K562 (cell line): ENCODE results near the gene WDR44. TPM values are rescaled to one million over a fixed set of nuclear protein-coding genes. Genes with fewer than 3 reads are reported as not detected.

Experiments
- ATAC-seq: fragments of 200-7000 bp; cut with Tn5 transposase; 3 replicates; pipeline ENCODE4 v1.9.1; 2020; ENCODE audit warnings: moderate library complexity
- BruUV-seq: library from RNA; stranded (reverse); fragments of 400-500 nt; replicated peaks from 2 replicates; lab custom pipeline; 2021; lab: Mats Ljungman, UMichigan
- CTCF ChIA-PET: fragments of 300-600 bp; formaldehyde crosslinking; extraction: SDS; loops from one replicate; lab custom pipeline; 2021; ENCODE audit warnings: low intra/inter-chr PET ratio; lab: Yijun Ruan, JAX
- POLR2A ChIA-PET: fragments of 300-600, 350-650 bp; sonication (Branson Sonifier 250); formaldehyde crosslinking; extraction: SDS; loops from one replicate; lab custom pipeline; 2021; ENCODE audit warnings: antibody characterized with exemption, inconsistent platforms; lab: Yijun Ruan, JAX
- DNase-seq, 4 experiments: peaks; one replicate each; pipeline versions ENCODE4 v3.0.0 to v3.0.0-alpha.2; 2011 to 2018; ENCODE audit warnings: low spot score in 3 of 4, mixed read lengths in 3 of 4; ENCODE audit errors: extremely low read depth in 1 of 4
- FAIRE-seq: peaks from 2 replicates; lab custom pipeline; 2011; peaks lifted over from hg19 to GRCh38; lab: Jason Lieb, UNC
- H2AFZ ChIP-seq: 2 replicates; pipeline ENCODE4 v1.6.0; 2011; ENCODE audit warnings: low read depth, low read length, control low read depth, inconsistent platforms
- H3K27ac ChIP-seq: fragments of 200-600 bp; 3 replicates; pipeline ENCODE4 v1.8.0; 2011; ENCODE audit warnings: low read depth, mild to moderate bottlenecking, control low read depth, inconsistent platforms, low read length, moderate library complexity, mixed read lengths; ENCODE audit errors: extremely low read depth
- H3K27me3 ChIP-seq, 2 experiments: fragments of 300-600 bp in 1 of 2; 2 replicates in 1 of 2; 3 replicates in 1 of 2; pipeline versions ENCODE4 v1.6.0 to v1.8.0; 2011; ENCODE audit warnings: inconsistent platforms in 2 of 2, low read length in 2 of 2, mild to moderate bottlenecking in 1 of 2, mixed read lengths in 1 of 2, moderate library complexity in 1 of 2; ENCODE audit not compliant: control insufficient read depth in 2 of 2, insufficient read depth in 2 of 2
- H3K36me3 ChIP-seq: fragments of 300-600 bp; 3 replicates; pipeline ENCODE4 v1.8.0; 2011; ENCODE audit warnings: mild to moderate bottlenecking, low read length, inconsistent platforms; ENCODE audit not compliant: control insufficient read depth, insufficient read depth
- H3K4me1 ChIP-seq, 2 experiments: fragments of 200-600 bp in 1 of 2; replicated peaks in 1 of 2; 2 replicates in 1 of 2; 3 replicates in 1 of 2; pipeline versions ENCODE4 v1.5.1 to v1.8.0; 2011; ENCODE audit warnings: inconsistent platforms in 2 of 2, low read length in 2 of 2, mild to moderate bottlenecking in 1 of 2, mixed read lengths in 1 of 2, moderate library complexity in 1 of 2; ENCODE audit not compliant: control insufficient read depth in 2 of 2, insufficient read depth in 2 of 2
- H3K4me2 ChIP-seq: 2 replicates; pipeline ENCODE4 v1.6.1; 2011; ENCODE audit warnings: low read length, control low read depth, inconsistent platforms, mixed read lengths; ENCODE audit not compliant: insufficient read depth
- H3K4me3 ChIP-seq: fragments of 200-600 bp; sonication (generic), shearing (Covaris generic); 2 replicates; pipeline ENCODE4 v1.5.1; 2016; ENCODE audit warnings: control low read depth, inconsistent platforms
- H3K79me2 ChIP-seq: fragments of 200-600 bp; 3 replicates; pipeline ENCODE4 v1.8.0; 2011; ENCODE audit warnings: low read length, inconsistent platforms; ENCODE audit not compliant: control insufficient read depth, insufficient read depth
- H3K9ac ChIP-seq, 2 experiments: 2 replicates each; pipeline versions ENCODE4 v1.6.0 to v1.6.1; 2011; ENCODE audit warnings: low read depth in 2 of 2, low read length in 2 of 2, control low read depth in 1 of 2, inconsistent platforms in 1 of 2, mild to moderate bottlenecking in 1 of 2, mixed read lengths in 1 of 2; ENCODE audit not compliant: insufficient read depth in 1 of 2
- H3K9me1 ChIP-seq: one replicate; pipeline ENCODE4 v1.6.0; 2011; ENCODE audit warnings: inconsistent platforms, mild to moderate bottlenecking, low read length, moderate library complexity; ENCODE audit not compliant: control insufficient read depth, insufficient read depth
- H3K9me3 ChIP-seq: replicated peaks from 2 replicates; pipeline ENCODE4 v1.5.1; 2011; ENCODE audit warnings: low read depth, low read length, inconsistent platforms; ENCODE audit not compliant: control insufficient read depth, insufficient read depth
- H4K20me1 ChIP-seq: replicated peaks from 2 replicates; pipeline ENCODE4 v1.6.1; 2011; ENCODE audit warnings: low read length, inconsistent platforms, mixed read lengths; ENCODE audit not compliant: control insufficient read depth, insufficient read depth
- ARID4B ChIP-seq: sonication (generic); formaldehyde crosslinking; IDR thresholded peaks from 2 replicates; pipeline ENCODE4 v1.8.0; 2022; ENCODE audit warnings: mild to moderate bottlenecking, missing genetic modification reagents
- ATF2 ChIP-seq: sonication (generic); formaldehyde crosslinking; IDR thresholded peaks from 2 replicates; pipeline ENCODE4 v1.8.1; 2022; ENCODE audit warnings: missing genetic modification reagents
- BRD9 ChIP-seq: fragments of 450-650 bp; IDR thresholded peaks from 2 replicates; pipeline ENCODE4 v1.6.1; 2018; ENCODE audit warnings: low read depth; ENCODE audit not compliant: partially characterized antibody
- DIDO1 ChIP-seq: fragments of 450-650 bp; IDR thresholded peaks from 2 replicates; pipeline ENCODE4 v1.6.1; 2016; ENCODE audit warnings: low read depth, missing biosample characterization, missing genetic modification characterization
- TAF9B ChIP-seq: fragments of 450-650 bp; IDR thresholded peaks from 2 replicates; pipeline ENCODE4 v1.6.1; 2018; ENCODE audit warnings: mild to moderate bottlenecking; ENCODE audit not compliant: partially characterized antibody
- WGBS: fragments of 100-300 bp; shearing (Covaris generic); methylation state at CpG from one replicate; pipeline ENCODE4 v1.1.6; 2016; ENCODE audit warnings: low coverage, mixed read lengths; ENCODE audit not compliant: insufficient coverage; ENCODE audit errors: missing lambda C conversion rate; 5-methylcytosine and 5-hydroxymethylcytosine counted together
- in situ Hi-C: fragments of 300-500 bp; cut with MboI; formaldehyde crosslinking; loops from 4 replicates; pipeline ENCODE4 v1.15.0; 2018; ENCODE audit warnings: inconsistent platforms, mixed read lengths
- intact Hi-C: fragments of 100-400 bp; cut with micrococcal nuclease; formaldehyde crosslinking; loops from 2 replicates; pipeline ENCODE4 v1.14.2; 2022
- polyA plus RNA-seq, 8 experiments: library from polyadenylated mRNA; depleted of rRNA in 4 of 8; stranded (reverse) in 5 of 8; unstranded in 3 of 8; fragments of >200 nt; fragmentation: Nextera tagmentation in 2 of 8; fragmentation: Illumina TruSeq in 1 of 8; extraction: Ambion mirVana in 2 of 8; extraction: Trizol in 1 of 8; gene quantifications; 2 replicates each; pipeline versions ENCODE4 v1.2.1 to v1.2.3, GENCODE V29; 2011 to 2014; ENCODE audit warnings: inconsistent platforms in 1 of 8, missing spikeins in 1 of 8
- total RNA-seq, 7 experiments: library from RNA; depleted of rRNA in 6 of 7; stranded (reverse); fragments of >200 nt in 6 of 7; fragmentation: Illumina TruSeq in 2 of 7; extraction: Trizol in 2 of 7; gene quantifications; 2 replicates each; pipeline versions ENCODE4 v1.2.1 to v1.2.3, GENCODE V29; 2011 to 2021; ENCODE audit warnings: low replicate concordance in 1 of 7

The WDR44 gene
- total and polyA plus RNA-seq, 9 of the 15 experiments (the other 6 are each of a cell fraction or from before 2014, with no cell fraction given): 5.6 to 20.0 (median 14.6) TPM

GRCh38 chrX:118383120-118383519 is 37.2 kb downstream of the WDR44 start:
- POLR2A ChIA-PET: interaction anchor here (0.9 to 2.3 kb wide), 4 partner anchors 9 to 21 kb away, joined by 3 to 5 read pairs (median 4); no protein-coding TSS in a partner anchor
- in situ Hi-C loops (no loop called here), intact Hi-C loops (no loop called here)
- FAIRE-seq (no peak), DNase-seq (no peak), ATAC-seq (no peak)
- H3K79me2 ChIP-seq: no peaks in the 10 kb centered on the region
- CTCF ChIA-PET: no interaction called here
- no peaks in the 10 kb centered on the region for H3K4me1 ChIP-seq
- H3K9me1 ChIP-seq: no peaks in the 10 kb centered on the region
- BruUV-seq: no TSS peak
- no peaks in the 10 kb centered on the region for H3K9me3 ChIP-seq
- no peaks in the 10 kb centered on the region for H3K27me3 ChIP-seq
- H3K4me3 ChIP-seq: no peak overlapping the region
- WGBS: 76% methylated on average over 3 of the region's 3 CpGs
- H4K20me1 ChIP-seq: no peaks in the 10 kb centered on the region
- peaks cover 9% of the 10 kb centered on the region; the same call in 1 of the 3 replicates for H3K36me3 ChIP-seq
- H3K27ac ChIP-seq: no peak overlapping the region
- no peak overlapping the region for H3K9ac ChIP-seq
- TF ChIP-seq DIDO1 (tag) (no peak), ARID4B (CRISPR knock-in tag) (no peak), BRD9 (no peak), TAF9B (no peak), ATF2 (CRISPR knock-in tag) (no peak)
- H2AFZ ChIP-seq: no peak overlapping the region
- no peak overlapping the region for H3K4me2 ChIP-seq
